HG03575 (cell line): ENCODE data around the gene SPECC1.
"Not testable (repeated sequence)": the region's sequence is repeated elsewhere in the genome, so short reads cannot be mapped to it uniquely, and the experiment has no call there.

Experiments
- ATAC-seq: cut with Tn5 transposase; IDR thresholded peaks from one replicate; pipeline ENCODE4 v1.9.1; 2021; ENCODE audit not compliant: unreplicated experiment, insufficient number of reproducible peaks, low FRiP score; ENCODE audit errors: extremely low read depth

The SPECC1 gene

GRCh38 chr17:20304961-20305360 lies 295.8 kb downstream of the SPECC1 start:
- no peak for ATAC-seq

- no peak for ATAC-seq
Observed at GRCh38 chr17:20306924-20307323, 297.8 kb downstream of the SPECC1 start.

- ATAC-seq = no peak
Observed at GRCh38 chr17:20307326-20307910, 298.3 kb downstream of the SPECC1 start.

- ATAC-seq = no peak
Observed at GRCh38 chr17:20310481-20310880, 301.3 kb downstream of the SPECC1 start.

DNA sequence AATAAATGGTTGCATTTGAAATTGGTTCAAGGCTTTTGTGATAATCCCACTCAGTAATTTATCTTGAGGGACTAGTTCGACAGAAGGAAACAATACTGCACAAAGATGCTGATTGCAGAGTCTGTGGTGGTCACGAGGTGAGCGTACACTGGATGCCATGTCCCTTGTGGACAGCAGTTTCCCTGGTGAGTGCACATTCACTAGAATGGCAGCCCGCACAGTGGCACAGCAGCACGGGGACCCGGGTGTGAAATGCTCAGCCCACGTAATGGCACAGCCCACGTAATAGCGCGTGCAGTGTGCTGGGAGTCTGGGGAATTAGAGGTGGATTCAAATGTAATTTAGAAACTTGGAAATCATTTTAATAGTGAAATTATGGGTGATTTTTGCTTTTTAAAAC lies 304.1 kb downstream of the SPECC1 start:
- ATAC-seq = no peak

GRCh38 chr17:20313891-20314290 lies 304.7 kb downstream of the SPECC1 start:
- ATAC-seq = no peak

GRCh38 chr17:20314834-20315233 lies 305.7 kb downstream of the SPECC1 start:
- no peak for ATAC-seq

GRCh38 chr17:20315311-20315710 lies 306.2 kb downstream of the SPECC1 start:
- ATAC-seq = no peak

DNA sequence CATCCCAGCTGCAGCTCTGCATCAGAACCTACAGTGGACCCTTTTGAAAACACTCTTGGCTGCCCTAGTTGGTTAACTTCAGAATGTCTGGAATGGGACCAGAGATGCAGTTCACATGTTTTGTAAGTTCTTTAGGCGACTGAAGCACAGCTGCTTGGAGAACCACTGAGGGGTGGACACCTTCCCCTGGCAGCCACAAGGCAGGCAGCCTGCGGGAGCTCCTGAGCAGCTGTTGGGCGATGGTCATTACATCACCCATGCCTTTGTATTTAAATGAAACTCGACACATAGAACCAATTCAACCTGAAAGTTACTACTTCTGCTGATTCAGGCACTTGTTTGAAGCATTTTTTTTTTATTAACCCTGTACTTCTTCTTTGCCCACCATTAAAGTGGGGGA lies 306.7 kb downstream of the SPECC1 start:
- ATAC-seq = no peak

GRCh38 chr17:20320535-20321229 lies 311.5 kb downstream of the SPECC1 start:
- not testable (repeated sequence) for ATAC-seq

GRCh38 chr17:20321357-20321756 lies 312.2 kb downstream of the SPECC1 start:
- ATAC-seq = not testable (repeated sequence)

GRCh38 chr17:20327739-20328138 lies 318.6 kb downstream of the SPECC1 start:
- ATAC-seq = not testable (repeated sequence)

DNA sequence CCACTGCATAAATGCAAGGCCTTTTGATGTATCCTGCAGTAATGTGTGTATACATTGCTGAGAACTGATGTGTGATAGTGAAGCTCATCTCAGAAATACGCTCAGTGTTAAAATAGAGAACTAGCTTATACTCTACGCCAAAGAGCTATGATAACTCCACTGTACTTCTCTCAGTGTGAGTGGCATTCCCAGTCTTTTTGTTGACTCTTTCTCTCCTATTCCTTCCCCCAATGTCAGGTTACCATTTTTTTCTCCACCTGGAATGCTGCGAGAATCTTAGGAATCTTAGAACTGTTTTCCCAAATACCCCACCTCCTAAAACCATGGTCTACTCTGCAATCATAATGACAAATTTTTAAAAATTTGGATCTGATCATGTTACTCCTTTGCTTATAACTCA lies 342.2 kb downstream of the SPECC1 start:
- ATAC-seq = not testable (repeated sequence)

DNA sequence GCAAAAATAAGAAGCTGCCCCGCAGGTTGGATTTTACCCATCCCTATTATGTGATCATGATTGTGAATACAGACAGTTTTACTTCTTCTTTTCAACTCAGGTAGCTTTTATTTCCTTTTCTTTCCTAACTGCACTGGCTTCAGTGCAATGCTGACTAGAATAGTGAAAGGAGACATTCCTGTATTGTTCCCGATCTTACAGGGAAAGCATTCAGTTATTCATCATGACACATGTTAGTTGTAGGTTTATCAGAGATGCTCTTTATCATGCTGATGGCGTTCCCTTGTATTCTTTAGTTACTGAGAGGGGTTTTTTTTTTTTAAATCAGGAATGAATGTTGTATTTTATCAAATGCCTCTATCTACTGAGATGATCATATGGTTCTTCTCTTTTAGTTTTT lies 343.4 kb downstream of the SPECC1 start:
- not testable (repeated sequence) for ATAC-seq

DNA sequence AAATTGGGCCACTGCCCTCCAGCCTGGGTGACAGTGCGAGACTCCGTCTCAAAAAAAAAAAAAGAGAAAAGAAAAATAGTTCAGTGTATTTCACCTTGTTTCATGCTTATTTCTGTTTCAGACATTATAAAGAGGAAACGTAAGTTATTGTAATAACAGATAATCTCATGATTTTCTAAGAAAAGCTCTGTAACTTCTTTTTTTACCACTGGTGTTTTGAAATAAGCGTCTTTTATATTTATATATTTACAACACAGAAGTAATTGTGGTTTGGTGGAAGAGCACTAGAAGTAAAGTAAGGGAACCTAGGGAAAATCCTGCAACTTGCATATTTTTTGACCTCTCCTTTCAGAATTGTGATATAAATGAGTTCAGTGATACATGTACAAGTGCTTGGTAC lies 354.7 kb downstream of the SPECC1 start:
- not testable (repeated sequence) for ATAC-seq
